ENCODE data around the gene CSK. TPM values are rescaled to one million over a fixed set of nuclear protein-coding genes. Genes with fewer than 3 reads are reported as not detected.

CSK gene
- total and polyA plus RNA-seq, 2 experiments from 2014 or later = 13.6 to 27.5 TPM

GRCh38 chr15:74823324-74823723, 41.4 kb downstream of the CSK start:
- H3K27me3 Mint-ChIP-seq (ENCODE audit: insufficient read depth, low read depth, poor library complexity) = peaks cover 43% of the 10 kb centered on the region
- no peak overlapping the region for H3K27ac ChIP-seq (ENCODE audit: low read depth)
- H3K4me3 Mint-ChIP-seq = no peak overlapping the region
- no peaks in the 10 kb centered on the region for H3K36me3 ChIP-seq (ENCODE audit: insufficient read depth)
- H3K36me3 Mint-ChIP-seq (ENCODE audit: low read depth) = no peaks in the 10 kb centered on the region
- H3K27ac Mint-ChIP-seq = no peak overlapping the region
- no peaks in the 10 kb centered on the region for H3K9me3 Mint-ChIP-seq
- H3K4me1 Mint-ChIP-seq = peaks cover 23% of the 10 kb centered on the region
- H2AFZ ChIP-seq = no peak overlapping the region
- H3K79me2 ChIP-seq (replicated peaks; ENCODE audit: insufficient read depth) = no peaks in the 10 kb centered on the region
- no peak overlapping the region for H3K4me2 ChIP-seq
- TF ChIP-seq ZNF462 (CRISPR knock-in tag; IDR thresholded peaks at IDR 0.05) = no peak
- no peak for TF ChIP-seq STAT1 (IDR thresholded peaks at IDR 0.05; ENCODE audit: unreplicated experiment)
- TF ChIP-seq REST (IDR thresholded peaks at IDR 0.05; ENCODE audit: unreplicated experiment) = no peak
- no peak for TF ChIP-seq CREB1 (CRISPR knock-in tag; IDR thresholded peaks at IDR 0.05; ENCODE audit: low read depth)
- TF ChIP-seq NANOG (IDR thresholded peaks at IDR 0.05; ENCODE audit: borderline replicate concordance) = no peak
- no peak for TF ChIP-seq CTCF (conservative IDR thresholded peaks at IDR 0.05; ENCODE audit: low read depth in 2 of 2)
- no peak for TF ChIP-seq EZH2 (IDR thresholded peaks at IDR 0.05; ENCODE audit: low read depth, unreplicated experiment)
- TF ChIP-seq ZNF331 (CRISPR knock-in tag; IDR thresholded peaks at IDR 0.05; ENCODE audit: low read depth) = no peak
- no peak for ATAC-seq
- H3F3A ChIP-seq (replicated peaks; ENCODE audit: low read depth) = peaks cover 5% of the 10 kb centered on the region; the same call in 1 of the 2 replicates
- no peaks in the 10 kb centered on the region for H4K20me1 ChIP-seq (replicated peaks; ENCODE audit: insufficient read depth)
- H3K4me3 ChIP-seq = no peak overlapping the region
- peaks cover 7% of the 10 kb centered on the region; the same call in 1 of the 2 replicates for H3K4me1 ChIP-seq (ENCODE audit: insufficient read depth)
- no peaks in the 10 kb centered on the region for H3K9me2 ChIP-seq (ENCODE audit: insufficient read depth)
- H3K27me3 ChIP-seq (ENCODE audit: insufficient read depth) = peaks cover 35% of the 10 kb centered on the region
- no peak for DNase-seq (ENCODE audit: low spot score)

Data from GM23338 (cell line).